Measurements from ENCODE around the gene TNRC6C.

The TNRC6C gene

GRCh38 chr17:78019367-78019975 lies 61.0 kb downstream of the TNRC6C start:
- ATAC-seq = no peak

- peak; percentile 88 to 93 for ATAC-seq
These were observed 61.6 kb downstream of the TNRC6C start for GRCh38 chr17:78019976-78020716.

GRCh38 chr17:78020717-78021108 lies 62.2 kb downstream of the TNRC6C start:
- peak in 1 of 2 donors; percentile 8 for ATAC-seq

- no peak for ATAC-seq
These were observed 63.9 kb downstream of the TNRC6C start for GRCh38 chr17:78022425-78022824.

- no peak for ATAC-seq
These were observed 64.5 kb downstream of the TNRC6C start for GRCh38 chr17:78023042-78023441.

- ATAC-seq = no peak
These were observed 67.9 kb downstream of the TNRC6C start for GRCh38 chr17:78026381-78026780.

- no peak for ATAC-seq
These were observed 68.6 kb downstream of the TNRC6C start for GRCh38 chr17:78027121-78027520.

GRCh38 chr17:78029697-78030096 lies 71.2 kb downstream of the TNRC6C start:
- ATAC-seq = no peak

GRCh38 chr17:78031435-78031834 lies 72.9 kb downstream of the TNRC6C start:
- no peak for ATAC-seq

- ATAC-seq = no peak
These were observed 73.7 kb downstream of the TNRC6C start for GRCh38 chr17:78032166-78032565.

GRCh38 chr17:78034429-78035091 lies 76.1 kb downstream of the TNRC6C start:
- no peak for ATAC-seq

GRCh38 chr17:78037280-78037679 lies 78.8 kb downstream of the TNRC6C start:
- no peak for ATAC-seq

- ATAC-seq = no peak
These were observed 80.3 kb downstream of the TNRC6C start for GRCh38 chr17:78038748-78039288.

- no peak for ATAC-seq
These were observed 81.1 kb downstream of the TNRC6C start for GRCh38 chr17:78039581-78039980.

GRCh38 chr17:78040440-78041385 lies 82.2 kb downstream of the TNRC6C start:
- peak; percentile 55 to 56 for ATAC-seq

GRCh38 chr17:78041386-78042179 lies 83.1 kb downstream of the TNRC6C start:
- ATAC-seq = no peak

- ATAC-seq = no peak
These were observed 84.0 kb downstream of the TNRC6C start for GRCh38 chr17:78042542-78042941.

- ATAC-seq = no peak
These were observed 84.5 kb downstream of the TNRC6C start for GRCh38 chr17:78043031-78043430.

GRCh38 chr17:78044280-78044835 lies 85.9 kb downstream of the TNRC6C start:
- ATAC-seq = no peak

- no peak for ATAC-seq
These were observed 86.8 kb downstream of the TNRC6C start for GRCh38 chr17:78045316-78045715.

GRCh38 chr17:78046923-78047322 lies 88.4 kb downstream of the TNRC6C start:
- ATAC-seq = no peak

Measured in activated CD4-positive, CD25-positive, alpha-beta regulatory T cell treated with anti-CD3 and anti-CD28 coated beads, Interleukin-2, amount 50 U/mL, for 24 hours (primary cell).